ENCODE results near the gene RPLP2.

Gene RPLP2
- long read RNA-seq, transcript RPLP2-201 (5 exons, 781 nt), result major isoform, 377 of 388 reads
- long read RNA-seq, partial matches to known transcripts, result 1 of 388 reads
- long read RNA-seq, other reads (novel, unspliced or antisense), result 10 of 388 reads

- Histone ChIP-seq H3K4me3 (replicated peaks; ENCODE audit: insufficient read depth, low read length) (peak within 1 kb of the TSS; percentile 72), H3K27me3 (ENCODE audit: insufficient read depth, poor library complexity, severe bottlenecking) (no peaks in the 10 kb centered on the region), H3K27ac (replicated peaks) (peak within 1 kb of the TSS; percentile 100)
- TF ChIP-seq GABPA (IDR thresholded peaks at IDR 0.05; ENCODE audit: low read depth), result peak; percentile 90
- TF ChIP-seq CTCF (IDR thresholded peaks at IDR 0.05; ENCODE audit: insufficient read depth, low read length), result no peak
- TF ChIP-seq SPI1 (IDR thresholded peaks at IDR 0.05; ENCODE audit: borderline replicate concordance, low read depth), result peak; percentile 14; the same call in 1 of the 2 replicates
- peak; percentile 73 for TF ChIP-seq REST (IDR thresholded peaks at IDR 0.05; ENCODE audit: insufficient replicate concordance, low read depth)
- peak; percentile 75 for TF ChIP-seq POLR2AphosphoS5 (IDR thresholded peaks at IDR 0.05; ENCODE audit: low read depth)
- peak; percentile 97 to 98 for DNase-seq (ENCODE audit: low read depth in 1 of 2, low spot score in 1 of 2)
Observed at GRCh38 chr11:809287-810039, at the start of gene RPLP2. RPLP2 (plus strand) TSS chr11:809967; CDS start chr11:810235, 268 bp downstream.

GRCh38 chr11:760236-760635, 49.5 kb upstream of the RPLP2 start:
- Histone ChIP-seq H3K27me3 (ENCODE audit: insufficient read depth, poor library complexity, severe bottlenecking) (no peaks in the 10 kb centered on the region), H3K27ac (replicated peaks) (no peak overlapping the region), H3K4me3 (replicated peaks; ENCODE audit: insufficient read depth, low read length) (no peak overlapping the region)
- TF ChIP-seq POLR2AphosphoS5 (IDR thresholded peaks at IDR 0.05; ENCODE audit: low read depth), result no peak
- TF ChIP-seq CTCF (IDR thresholded peaks at IDR 0.05; ENCODE audit: insufficient read depth, low read length), result no peak
- TF ChIP-seq REST (IDR thresholded peaks at IDR 0.05; ENCODE audit: insufficient replicate concordance, low read depth), result no peak
- TF ChIP-seq GABPA (IDR thresholded peaks at IDR 0.05; ENCODE audit: low read depth), result no peak
- TF ChIP-seq SPI1 (IDR thresholded peaks at IDR 0.05; ENCODE audit: borderline replicate concordance, low read depth), result no peak
- no peak for DNase-seq (ENCODE audit: low read depth in 1 of 2, low spot score in 1 of 2)

- Histone ChIP-seq H3K27me3 (ENCODE audit: insufficient read depth, poor library complexity, severe bottlenecking) (no peaks in the 10 kb centered on the region), H3K27ac (replicated peaks) (no peak overlapping the region; the same call in 1 of the 2 replicates), H3K4me3 (replicated peaks; ENCODE audit: insufficient read depth, low read length) (no peak overlapping the region)
- TF ChIP-seq CTCF (IDR thresholded peaks at IDR 0.05; ENCODE audit: insufficient read depth, low read length) (no peak), POLR2AphosphoS5 (IDR thresholded peaks at IDR 0.05; ENCODE audit: low read depth) (peak; percentile 18; the same call in 1 of the 2 replicates)
- no peak for DNase-seq (ENCODE audit: low read depth in 1 of 2, low spot score in 1 of 2)
Observed at GRCh38 chr11:761526-762108, 48.1 kb upstream of the RPLP2 start.

Data from HL-60 (cell line).